Activated CD8-positive, alpha-beta memory T cell treated with anti-CD3 and anti-CD28 coated beads for 48 hours (primary cell): Measurements from ENCODE around the gene ENTPD5.
"Not testable (repeated sequence)": the region's sequence is repeated elsewhere in the genome, so short reads cannot be mapped to it uniquely, and the experiment has no call there.

Experiments used
- DNase-seq, 3 experiments: peaks; one replicate each; pipeline ENCODE4 v3.0.0-alpha.2; 2020; ENCODE audit warnings: low read depth in 2 of 3, low spot score in 2 of 3

Gene ENTPD5

GRCh38 chr14:73945159-73945670 is 73.9 kb downstream of the ENTPD5 start:
- DNase-seq, result no peak

GRCh38 chr14:73944432-73945158 is 74.5 kb downstream of the ENTPD5 start:
- DNase-seq, result no peak

- DNase-seq, result no peak
These were observed 76.0 kb downstream of the ENTPD5 start for GRCh38 chr14:73943083-73943482.

- no peak for DNase-seq
These were observed 76.9 kb downstream of the ENTPD5 start for GRCh38 chr14:73942180-73942579.

GRCh38 chr14:73937012-73937411 is 82.1 kb downstream of the ENTPD5 start:
- no peak for DNase-seq

GRCh38 chr14:73936548-73936947 is 82.5 kb downstream of the ENTPD5 start:
- DNase-seq, result no peak

- DNase-seq, result no peak
These were observed 83.4 kb downstream of the ENTPD5 start for GRCh38 chr14:73935666-73936065.

- DNase-seq, result no peak
These were observed 94.8 kb downstream of the ENTPD5 start for GRCh38 chr14:73924337-73924736.

GRCh38 chr14:73919457-73919856 is 99.6 kb downstream of the ENTPD5 start:
- DNase-seq, result not testable (repeated sequence)

- DNase-seq, result no peak
These were observed 102.8 kb downstream of the ENTPD5 start for GRCh38 chr14:73916324-73916723.

- DNase-seq, result no peak
These were observed 105.8 kb downstream of the ENTPD5 start for GRCh38 chr14:73913256-73913655.

GRCh38 chr14:73909681-73910080 is 109.4 kb downstream of the ENTPD5 start:
- DNase-seq, result no peak
